ENCODE results near the gene RNF144A.

Gene RNF144A

DNA sequence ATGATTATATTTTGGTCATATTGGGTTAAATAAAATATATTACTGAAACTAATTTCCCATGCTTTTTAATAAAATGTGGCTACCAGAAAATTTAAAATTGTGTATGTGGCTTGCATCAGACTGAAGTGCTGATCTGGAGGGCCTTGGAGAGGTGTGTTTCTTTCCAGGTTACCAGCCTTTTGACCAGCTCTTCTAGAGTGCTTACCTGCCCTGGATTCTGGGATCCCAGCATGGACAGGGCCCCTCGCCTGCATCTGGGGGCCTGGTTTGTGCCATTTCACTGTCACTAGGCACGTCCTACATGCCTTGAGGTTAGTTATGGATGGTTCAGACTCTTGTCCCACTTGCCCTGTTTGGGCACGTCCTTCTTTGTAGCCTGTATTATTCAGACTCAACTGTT lies 10.5 kb downstream of the RNF144A start:
- no peaks in the 10 kb centered on the region for H3K27me3 ChIP-seq (replicated peaks; ENCODE audit: insufficient read depth, low read length)
- no peak overlapping the region for H3K9ac ChIP-seq (ENCODE audit: low read length)
- no peak overlapping the region for H3K27ac ChIP-seq (ENCODE audit: low read length)
- H3K4me1 ChIP-seq (ENCODE audit: low read length): no peaks in the 10 kb centered on the region
- H3K4me3 ChIP-seq (ENCODE audit: low read length): no peak overlapping the region
- TF ChIP-seq CTCF (IDR thresholded peaks at IDR 0.05; ENCODE audit: low read length) (no peak), EZH2 (optimal IDR thresholded peaks at IDR 0.05; ENCODE audit: low read depth, low read length) (no peak), EZH2phosphoT487 (IDR thresholded peaks at IDR 0.05; ENCODE audit: low read length) (no peak)
- H4K20me1 ChIP-seq (ENCODE audit: insufficient read depth, low read length): no peaks in the 10 kb centered on the region
- H2AFZ ChIP-seq (ENCODE audit: low read length): no peak overlapping the region
- no peaks in the 10 kb centered on the region for H3K36me3 ChIP-seq (replicated peaks; ENCODE audit: insufficient read depth, low read length)
- no peaks in the 10 kb centered on the region for H3K79me2 ChIP-seq (ENCODE audit: low read length)
- no peaks in the 10 kb centered on the region for H3K9me2 ChIP-seq (replicated peaks; ENCODE audit: insufficient read depth, low read length)
- H3K9me3 ChIP-seq (replicated peaks; ENCODE audit: insufficient read depth, low read length): no peaks in the 10 kb centered on the region
- no peak overlapping the region for H3K4me2 ChIP-seq (ENCODE audit: low read depth, low read length)
- H3F3A ChIP-seq (ENCODE audit: insufficient read depth, low read length): no peaks in the 10 kb centered on the region
- DNase-seq: no peak

DNA sequence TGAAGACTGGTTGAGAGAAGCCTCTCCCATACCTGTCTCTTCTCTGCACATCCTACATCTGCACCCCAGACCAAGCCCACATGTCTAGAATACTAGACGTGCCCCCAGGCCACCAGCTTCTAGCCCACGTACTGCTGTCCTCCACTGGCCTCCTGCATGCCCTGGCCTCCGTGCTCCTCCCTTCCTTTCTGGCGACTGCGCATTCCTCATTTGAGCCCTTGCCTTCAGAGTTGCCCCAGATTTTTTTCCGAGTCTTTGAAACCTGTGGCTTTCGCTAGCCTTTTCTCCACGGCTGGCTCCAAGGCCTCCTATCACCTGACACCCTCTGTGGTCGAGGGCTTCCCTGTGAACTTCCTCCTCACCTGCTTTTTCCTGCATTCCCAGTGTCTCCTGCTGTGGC lies 11.2 kb downstream of the RNF144A start:
- no peak overlapping the region for H2AFZ ChIP-seq (ENCODE audit: low read length)
- no peaks in the 10 kb centered on the region for H3K9me3 ChIP-seq (replicated peaks; ENCODE audit: insufficient read depth, low read length)
- no peaks in the 10 kb centered on the region for H3K79me2 ChIP-seq (ENCODE audit: low read length)
- no peak for TF ChIP-seq CTCF (IDR thresholded peaks at IDR 0.05; ENCODE audit: low read length)
- TF ChIP-seq EZH2phosphoT487 (IDR thresholded peaks at IDR 0.05; ENCODE audit: low read length): no peak
- no peak for TF ChIP-seq EZH2 (optimal IDR thresholded peaks at IDR 0.05; ENCODE audit: low read depth, low read length)
- no peak overlapping the region for H3K4me2 ChIP-seq (ENCODE audit: low read depth, low read length)
- no peaks in the 10 kb centered on the region for H4K20me1 ChIP-seq (ENCODE audit: insufficient read depth, low read length)
- H3K9me2 ChIP-seq (replicated peaks; ENCODE audit: insufficient read depth, low read length): no peaks in the 10 kb centered on the region
- no peaks in the 10 kb centered on the region for H3K4me1 ChIP-seq (ENCODE audit: low read length)
- H3K4me3 ChIP-seq (ENCODE audit: low read length): no peak overlapping the region
- no peaks in the 10 kb centered on the region for H3K36me3 ChIP-seq (replicated peaks; ENCODE audit: insufficient read depth, low read length)
- H3K27me3 ChIP-seq (replicated peaks; ENCODE audit: insufficient read depth, low read length): no peaks in the 10 kb centered on the region
- H3F3A ChIP-seq (ENCODE audit: insufficient read depth, low read length): no peaks in the 10 kb centered on the region
- no peak for DNase-seq
- H3K9ac ChIP-seq (ENCODE audit: low read length): no peak overlapping the region
- no peak overlapping the region for H3K27ac ChIP-seq (ENCODE audit: low read length)

DNA sequence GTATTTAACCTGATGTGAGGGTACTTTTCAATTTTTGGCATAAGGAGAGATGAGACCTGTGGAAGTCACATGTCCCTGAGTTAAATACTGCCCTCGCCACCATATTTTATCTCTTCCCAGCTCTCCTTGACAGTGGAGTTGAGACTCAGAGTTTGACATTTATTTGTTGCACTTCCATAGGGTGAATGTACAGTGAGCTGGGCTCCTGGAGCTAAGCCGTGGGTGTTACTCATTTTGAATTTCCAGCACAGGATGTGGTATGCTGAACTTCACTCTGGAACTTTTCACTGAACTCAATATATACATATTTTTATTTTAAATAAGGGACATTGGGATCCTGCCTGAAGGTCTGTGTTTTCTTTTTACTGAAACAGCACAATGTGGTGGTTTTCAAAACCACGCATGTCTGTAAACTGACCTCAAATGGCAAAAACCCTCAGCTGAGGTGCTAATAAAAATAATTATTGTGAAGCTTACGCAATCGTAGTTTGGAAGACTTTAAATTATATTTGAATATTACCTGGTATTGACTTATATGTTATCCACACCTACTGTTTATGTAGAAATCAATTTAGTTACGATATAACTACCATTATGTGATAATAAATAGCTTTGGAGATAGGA lies 12.1 kb downstream of the RNF144A start:
- H3K4me2 ChIP-seq (ENCODE audit: low read depth, low read length): no peak overlapping the region

More for the DNA sequence above, 12.1 kb downstream of the RNF144A start:
- no peaks in the 10 kb centered on the region for H3K36me3 ChIP-seq (replicated peaks; ENCODE audit: insufficient read depth, low read length)
- no peak overlapping the region for H3K9ac ChIP-seq (ENCODE audit: low read length)
- no peaks in the 10 kb centered on the region for H3K9me2 ChIP-seq (replicated peaks; ENCODE audit: insufficient read depth, low read length)
- H3K4me3 ChIP-seq (ENCODE audit: low read length): no peak overlapping the region
- no peaks in the 10 kb centered on the region for H3K79me2 ChIP-seq (ENCODE audit: low read length)
- TF ChIP-seq EZH2phosphoT487 (IDR thresholded peaks at IDR 0.05; ENCODE audit: low read length) (no peak), CTCF (IDR thresholded peaks at IDR 0.05; ENCODE audit: low read length) (no peak), EZH2 (optimal IDR thresholded peaks at IDR 0.05; ENCODE audit: low read depth, low read length) (no peak)
- H3F3A ChIP-seq (ENCODE audit: insufficient read depth, low read length): no peaks in the 10 kb centered on the region
- H3K4me1 ChIP-seq (ENCODE audit: low read length): no peaks in the 10 kb centered on the region
- no peak for DNase-seq
- H4K20me1 ChIP-seq (ENCODE audit: insufficient read depth, low read length): no peaks in the 10 kb centered on the region
- no peaks in the 10 kb centered on the region for H3K27me3 ChIP-seq (replicated peaks; ENCODE audit: insufficient read depth, low read length)
- no peak overlapping the region for H3K27ac ChIP-seq (ENCODE audit: low read length)
- no peaks in the 10 kb centered on the region for H3K9me3 ChIP-seq (replicated peaks; ENCODE audit: insufficient read depth, low read length)
- no peak overlapping the region for H2AFZ ChIP-seq (ENCODE audit: low read length)

Data from MM.1S (cell line).